ENCODE results near the gene RHBDF1.

DNA sequence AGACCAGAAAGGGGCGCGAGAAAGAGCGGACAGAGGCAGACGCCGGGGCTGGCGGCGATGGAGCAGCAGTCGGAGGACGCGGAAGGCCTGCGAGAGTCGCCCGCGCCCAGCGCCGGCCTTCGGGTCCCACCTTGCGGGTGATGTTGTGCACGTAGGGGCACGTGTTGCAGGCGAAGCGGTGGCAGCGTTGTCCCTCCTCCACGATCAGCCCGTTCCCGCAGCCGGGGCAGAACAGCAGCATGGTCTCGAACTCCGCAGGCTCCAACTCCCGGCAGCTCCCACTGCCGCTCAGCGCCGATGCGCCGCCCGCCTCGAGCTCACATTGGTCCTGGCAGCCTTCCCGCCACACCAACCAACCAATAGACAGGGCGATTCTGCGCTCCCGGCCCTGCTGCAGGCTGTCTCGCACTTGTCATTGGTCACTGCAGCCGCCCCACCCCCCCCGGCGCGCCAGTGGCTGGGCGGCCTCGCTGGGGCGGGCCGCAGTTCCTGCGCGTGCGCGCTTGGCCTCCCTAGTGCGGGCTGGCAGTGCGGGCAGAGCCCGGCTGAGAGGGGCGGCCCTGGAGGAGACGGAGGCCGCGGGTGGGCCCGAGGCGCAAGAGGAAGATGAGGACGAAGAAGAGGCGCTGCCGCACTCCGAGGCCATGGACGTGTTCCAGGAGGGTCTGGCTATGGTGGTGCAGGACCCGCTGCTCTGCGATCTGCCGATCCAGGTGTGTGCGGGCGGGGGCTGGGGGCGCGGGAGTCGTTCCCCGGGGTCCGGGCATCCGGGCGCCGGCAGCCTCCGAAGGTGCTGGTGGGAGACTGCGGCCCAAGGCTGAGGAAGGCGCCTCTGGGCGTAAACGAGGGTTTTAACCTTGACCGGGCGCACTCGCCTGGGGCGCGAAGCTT lies 18.8 kb downstream of the RHBDF1 start, which contains the start of the genes POLR3K and SNRNP25:
- TF ChIP-seq KHSRP (IDR thresholded peaks at IDR 0.05), result no peak
- TF ChIP-seq EZH2 (IDR thresholded peaks at IDR 0.05; ENCODE audit: borderline replicate concordance, low read depth, low read length), result no peak
- no peak; the same call in 1 of the 2 replicates for TF ChIP-seq EGR1 (conservative IDR thresholded peaks at IDR 0.05)
- no peak for TF ChIP-seq RAD21 (CRISPR knock-in tag; conservative IDR thresholded peaks at IDR 0.05 in 1 of 2, IDR thresholded peaks at IDR 0.05 in 1 of 2)
- TF ChIP-seq, protein P1, sequence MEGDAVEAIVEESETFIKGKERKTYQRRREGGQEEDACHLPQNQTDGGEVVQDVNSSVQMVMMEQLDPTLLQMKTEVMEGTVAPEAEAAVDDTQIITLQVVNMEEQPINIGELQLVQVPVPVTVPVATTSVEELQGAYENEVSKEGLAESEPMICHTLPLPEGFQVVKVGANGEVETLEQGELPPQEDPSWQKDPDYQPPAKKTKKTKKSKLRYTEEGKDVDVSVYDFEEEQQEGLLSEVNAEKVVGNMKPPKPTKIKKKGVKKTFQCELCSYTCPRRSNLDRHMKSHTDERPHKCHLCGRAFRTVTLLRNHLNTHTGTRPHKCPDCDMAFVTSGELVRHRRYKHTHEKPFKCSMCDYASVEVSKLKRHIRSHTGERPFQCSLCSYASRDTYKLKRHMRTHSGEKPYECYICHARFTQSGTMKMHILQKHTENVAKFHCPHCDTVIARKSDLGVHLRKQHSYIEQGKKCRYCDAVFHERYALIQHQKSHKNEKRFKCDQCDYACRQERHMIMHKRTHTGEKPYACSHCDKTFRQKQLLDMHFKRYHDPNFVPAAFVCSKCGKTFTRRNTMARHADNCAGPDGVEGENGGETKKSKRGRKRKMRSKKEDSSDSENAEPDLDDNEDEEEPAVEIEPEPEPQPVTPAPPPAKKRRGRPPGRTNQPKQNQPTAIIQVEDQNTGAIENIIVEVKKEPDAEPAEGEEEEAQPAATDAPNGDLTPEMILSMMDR (IDR thresholded peaks at IDR 0.05 in 2 of 3, conservative IDR thresholded peaks at IDR 0.05 in 1 of 3; ENCODE audit: insufficient read depth in 2 of 3, low read depth in 1 of 3, low read length in 3 of 3), result 0 out of 6 replicates have a peak, but pooled peaks of 1 of the 3 experiments have one; percentile 6
